ENCODE results near the gene ODF2L. TPM values are rescaled to one million over a fixed set of nuclear protein-coding genes. Genes with fewer than 3 reads are reported as not detected.
"Not testable (repeated sequence)": the region's sequence is repeated elsewhere in the genome, so short reads cannot be mapped to it uniquely, and the experiment has no call there.

The ODF2L gene
- total RNA-seq, 1 donor from 2014 or later = 4.9 TPM

- no peak for ATAC-seq (ENCODE audit: poor library complexity)
- intact Hi-C loops (cut with DNase I) = loop anchor here (10.0 kb wide), 1 partner anchor 85 kb away; no protein-coding TSS in a partner anchor
- no peak for DNase-seq
Measured at GRCh38 chr1:86389307-86389706, 6.8 kb downstream of the ODF2L start.

GRCh38 chr1:86388777-86389176 lies 7.3 kb downstream of the ODF2L start:
- intact Hi-C loops (cut with DNase I) = loop anchor here (10.0 kb wide), 1 partner anchor 86 kb away; no protein-coding TSS in a partner anchor
- ATAC-seq (ENCODE audit: poor library complexity) = no peak
- no peak for DNase-seq

- ATAC-seq (ENCODE audit: poor library complexity) (no peak), DNase-seq (no peak)
- intact Hi-C loops (cut with DNase I) = loop anchor here (10.0 kb wide), 1 partner anchor 87 kb away; no protein-coding TSS in a partner anchor
Measured at GRCh38 chr1:86387916-86388627, 8.1 kb downstream of the ODF2L start.

GRCh38 chr1:86382878-86383277 lies 13.2 kb downstream of the ODF2L start:
- no peak for ATAC-seq (ENCODE audit: poor library complexity)
- intact Hi-C loops (cut with DNase I) = loop anchor here (10.0 kb wide), 1 partner anchor 92 kb away; no protein-coding TSS in a partner anchor

GRCh38 chr1:86381223-86381622 lies 14.9 kb downstream of the ODF2L start:
- DNase-seq = no peak
- ATAC-seq (ENCODE audit: poor library complexity) = no peak
- intact Hi-C loops (cut with DNase I) = loop anchor here (10.0 kb wide), 1 partner anchor 94 kb away; no protein-coding TSS in a partner anchor

More at GRCh38 chr1:86382878-86383277, 13.2 kb downstream of the ODF2L start:
- DNase-seq = no peak

GRCh38 chr1:86380257-86380861 lies 15.8 kb downstream of the ODF2L start:
- peak; percentile 80 for ATAC-seq (ENCODE audit: poor library complexity)
- intact Hi-C loops (cut with DNase I) = loop anchor here (10.0 kb wide), 1 partner anchor 94 kb away; no protein-coding TSS in a partner anchor
- no peak for DNase-seq

- intact Hi-C loops (cut with DNase I) = loop anchor here (10.0 kb wide), 1 partner anchor 126 kb away; no protein-coding TSS in a partner anchor
- DNase-seq = no peak
- ATAC-seq (ENCODE audit: poor library complexity) = no peak
Measured at GRCh38 chr1:86378813-86379212, 17.3 kb downstream of the ODF2L start.

GRCh38 chr1:86377341-86377740 lies 18.8 kb downstream of the ODF2L start:
- ATAC-seq (ENCODE audit: poor library complexity) (no peak), DNase-seq (no peak)
- intact Hi-C loops (cut with DNase I) = loop anchor here (10.0 kb wide), 1 partner anchor 127 kb away; no protein-coding TSS in a partner anchor

GRCh38 chr1:86375688-86376087 lies 20.4 kb downstream of the ODF2L start:
- DNase-seq (no peak), ATAC-seq (ENCODE audit: poor library complexity) (no peak)
- intact Hi-C loops (cut with DNase I) = loop anchor here (10.0 kb wide), 1 partner anchor 129 kb away; no protein-coding TSS in a partner anchor

- no peak for ATAC-seq (ENCODE audit: poor library complexity)
Measured at GRCh38 chr1:86370601-86371022, 25.5 kb downstream of the ODF2L start.

GRCh38 chr1:86365896-86366295 lies 30.2 kb downstream of the ODF2L start:
- intact Hi-C loops (cut with DNase I) = no loop called here
- DNase-seq (no peak), ATAC-seq (ENCODE audit: poor library complexity) (no peak)

More at GRCh38 chr1:86370601-86371022, 25.5 kb downstream of the ODF2L start:
- intact Hi-C loops (cut with DNase I) = loop anchor here (10.0 kb wide), 1 partner anchor 134 kb away; no protein-coding TSS in a partner anchor
- DNase-seq = no peak

- ATAC-seq (ENCODE audit: poor library complexity) = no peak
- intact Hi-C loops (cut with DNase I) = no loop called here
- DNase-seq = no peak
Measured at GRCh38 chr1:86362807-86363206, 33.3 kb downstream of the ODF2L start.

- ATAC-seq (ENCODE audit: poor library complexity) (no peak), DNase-seq (no peak)
- intact Hi-C loops (cut with DNase I) = no loop called here
Measured at GRCh38 chr1:86357796-86358195, 38.3 kb downstream of the ODF2L start.

GRCh38 chr1:86356247-86356646 lies 39.9 kb downstream of the ODF2L start:
- DNase-seq (no peak), ATAC-seq (ENCODE audit: poor library complexity) (no peak)
- intact Hi-C loops (cut with DNase I) = no loop called here

GRCh38 chr1:86352086-86352485 lies 44.0 kb downstream of the ODF2L start:
- ATAC-seq (ENCODE audit: poor library complexity) (no peak), DNase-seq (no peak)
- intact Hi-C loops (cut with DNase I) = no loop called here

GRCh38 chr1:86350230-86350629 lies 45.9 kb downstream of the ODF2L start:
- DNase-seq; intact Hi-C loops (cut with DNase I); ATAC-seq (ENCODE audit: poor library complexity): not testable (repeated sequence)

GRCh38 chr1:86346388-86346787 lies 49.7 kb downstream of the ODF2L start:
- ATAC-seq (ENCODE audit: poor library complexity) = no peak
- no peak for DNase-seq
- intact Hi-C loops (cut with DNase I) = no loop called here

GRCh38 chr1:86345042-86345441 lies 51.1 kb downstream of the ODF2L start:
- DNase-seq = no peak

GRCh38 chr1:86339906-86340305 lies 56.2 kb downstream of the ODF2L start:
- DNase-seq = no peak
- intact Hi-C loops (cut with DNase I) = no loop called here
- ATAC-seq (ENCODE audit: poor library complexity) = no peak

More at GRCh38 chr1:86345042-86345441, 51.1 kb downstream of the ODF2L start:
- intact Hi-C loops (cut with DNase I) = no loop called here
- no peak for ATAC-seq (ENCODE audit: poor library complexity)
